ENCODE measurements around the gene PTPRD. TPM values are rescaled to one million over a fixed set of nuclear protein-coding genes. Genes with fewer than 3 reads are reported as not detected.
A peak's percentile ranks its signal among the peaks of the same experiment; 100 is the strongest.

PTPRD gene
- total RNA-seq, 2 experiments from 2014 or later = 0.03 TPM; not detected in 1

DNA sequence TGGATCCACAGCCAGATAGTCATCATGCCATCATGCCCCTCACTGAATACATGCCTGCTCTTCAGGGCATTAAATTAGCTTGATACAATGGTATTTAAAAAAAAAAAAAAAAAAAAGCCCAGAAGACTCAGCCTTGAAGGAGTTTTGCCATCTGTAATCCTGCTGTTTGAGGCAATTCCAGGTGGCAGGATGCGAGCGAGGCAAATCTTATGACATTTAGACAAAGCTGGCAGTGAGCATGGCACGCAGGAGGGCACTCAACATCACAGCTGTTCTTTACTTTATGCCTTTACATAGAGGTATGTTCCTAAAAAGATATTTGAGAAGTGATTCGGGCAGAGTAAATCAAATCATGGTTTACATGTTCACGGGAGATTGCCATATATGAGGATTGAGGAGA lies 2121.2 kb downstream of the PTPRD start:
- Histone ChIP-seq H3K36me3 (ENCODE audit: insufficient read depth, low read length) (no peaks in the 10 kb centered on the region), H3K9me2 (ENCODE audit: insufficient read depth, low read length) (no peaks in the 10 kb centered on the region), H3K4me1 (ENCODE audit: insufficient read depth, low read length, poor library complexity, severe bottlenecking) (no peaks in the 10 kb centered on the region), H3K4me2 (ENCODE audit: low read length) (no peak overlapping the region), H3K79me2 (ENCODE audit: insufficient read depth, low read depth, low read length) (no peaks in the 10 kb centered on the region), H3K27ac (ENCODE audit: low read depth, low read length, poor library complexity, severe bottlenecking) (no peak overlapping the region), H3K9me3 (ENCODE audit: low read length) (no peaks in the 10 kb centered on the region), H2AFZ (ENCODE audit: low read length) (no peak overlapping the region), H3K4me3 (ENCODE audit: low read depth, low read length, poor library complexity, severe bottlenecking) (no peak overlapping the region), H4K20me1 (ENCODE audit: insufficient read depth, low read length) (no peaks in the 10 kb centered on the region)
- ChIA-PET CTCF (ENCODE audit: unreplicated experiment) (no interaction called here), POLR2A (no interaction called here)
- no TSS peak for BruUV-seq (replicated peaks)
- intact Hi-C loops (cut with micrococcal nuclease; ENCODE audit: unreplicated experiment) = no loop called here
- DNase-seq (ENCODE audit: low spot score) = no peak
- TF ChIP-seq, protein P1, sequence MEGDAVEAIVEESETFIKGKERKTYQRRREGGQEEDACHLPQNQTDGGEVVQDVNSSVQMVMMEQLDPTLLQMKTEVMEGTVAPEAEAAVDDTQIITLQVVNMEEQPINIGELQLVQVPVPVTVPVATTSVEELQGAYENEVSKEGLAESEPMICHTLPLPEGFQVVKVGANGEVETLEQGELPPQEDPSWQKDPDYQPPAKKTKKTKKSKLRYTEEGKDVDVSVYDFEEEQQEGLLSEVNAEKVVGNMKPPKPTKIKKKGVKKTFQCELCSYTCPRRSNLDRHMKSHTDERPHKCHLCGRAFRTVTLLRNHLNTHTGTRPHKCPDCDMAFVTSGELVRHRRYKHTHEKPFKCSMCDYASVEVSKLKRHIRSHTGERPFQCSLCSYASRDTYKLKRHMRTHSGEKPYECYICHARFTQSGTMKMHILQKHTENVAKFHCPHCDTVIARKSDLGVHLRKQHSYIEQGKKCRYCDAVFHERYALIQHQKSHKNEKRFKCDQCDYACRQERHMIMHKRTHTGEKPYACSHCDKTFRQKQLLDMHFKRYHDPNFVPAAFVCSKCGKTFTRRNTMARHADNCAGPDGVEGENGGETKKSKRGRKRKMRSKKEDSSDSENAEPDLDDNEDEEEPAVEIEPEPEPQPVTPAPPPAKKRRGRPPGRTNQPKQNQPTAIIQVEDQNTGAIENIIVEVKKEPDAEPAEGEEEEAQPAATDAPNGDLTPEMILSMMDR (conservative IDR thresholded peaks at IDR 0.05; ENCODE audit: low read length) = no peak
- no peak for TF ChIP-seq EZH2phosphoT487 (IDR thresholded peaks at IDR 0.05; ENCODE audit: borderline replicate concordance, low read depth, low read length)

DNA sequence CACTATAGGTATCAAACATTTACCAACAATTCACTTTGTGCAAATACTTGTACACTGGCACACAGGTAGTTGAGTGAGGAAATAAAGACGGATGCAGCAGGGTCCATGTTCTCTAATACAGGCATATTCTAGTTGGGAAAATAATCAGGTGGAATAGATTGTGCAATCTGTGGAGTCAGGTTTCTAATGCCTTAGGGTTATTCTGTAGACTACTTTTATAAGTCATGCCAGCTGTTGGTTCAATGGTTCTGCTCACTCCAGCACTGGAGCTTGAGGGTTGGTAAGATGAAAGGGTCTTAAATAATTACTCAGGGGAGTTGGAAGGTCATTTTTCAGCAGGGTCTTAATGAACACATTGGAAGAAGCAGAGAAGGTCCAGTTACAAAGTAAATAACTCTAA lies 2123.0 kb downstream of the PTPRD start:
- no peaks in the 10 kb centered on the region for H3K9me3 ChIP-seq (ENCODE audit: low read length)
- no peaks in the 10 kb centered on the region for H3K4me1 ChIP-seq (ENCODE audit: insufficient read depth, low read length, poor library complexity, severe bottlenecking)
- H3K36me3 ChIP-seq (ENCODE audit: insufficient read depth, low read length) = no peaks in the 10 kb centered on the region
- H3K9me2 ChIP-seq (ENCODE audit: insufficient read depth, low read length) = no peaks in the 10 kb centered on the region
- H3K27ac ChIP-seq (ENCODE audit: low read depth, low read length, poor library complexity, severe bottlenecking) = no peak overlapping the region
- TF ChIP-seq, protein P1 (conservative IDR thresholded peaks at IDR 0.05; ENCODE audit: low read length) = no peak
- no peak for TF ChIP-seq EZH2phosphoT487 (IDR thresholded peaks at IDR 0.05; ENCODE audit: borderline replicate concordance, low read depth, low read length)
- POLR2A ChIA-PET = interaction anchor here (0.6 kb wide), 1 partner anchor 715 kb away, joined by 3 read pairs; no protein-coding TSS in a partner anchor
- H3K4me3 ChIP-seq (ENCODE audit: low read depth, low read length, poor library complexity, severe bottlenecking) = no peak overlapping the region
- no peak for DNase-seq (ENCODE audit: low spot score)
- intact Hi-C loops (cut with micrococcal nuclease; ENCODE audit: unreplicated experiment) = no loop called here
- CTCF ChIA-PET (ENCODE audit: unreplicated experiment) = no interaction called here
- no TSS peak for BruUV-seq (replicated peaks)
- no peak overlapping the region for H2AFZ ChIP-seq (ENCODE audit: low read length)
- H4K20me1 ChIP-seq (ENCODE audit: insufficient read depth, low read length) = no peaks in the 10 kb centered on the region
- H3K4me2 ChIP-seq (ENCODE audit: low read length) = no peak overlapping the region
- H3K79me2 ChIP-seq (ENCODE audit: insufficient read depth, low read depth, low read length) = no peaks in the 10 kb centered on the region

DNA sequence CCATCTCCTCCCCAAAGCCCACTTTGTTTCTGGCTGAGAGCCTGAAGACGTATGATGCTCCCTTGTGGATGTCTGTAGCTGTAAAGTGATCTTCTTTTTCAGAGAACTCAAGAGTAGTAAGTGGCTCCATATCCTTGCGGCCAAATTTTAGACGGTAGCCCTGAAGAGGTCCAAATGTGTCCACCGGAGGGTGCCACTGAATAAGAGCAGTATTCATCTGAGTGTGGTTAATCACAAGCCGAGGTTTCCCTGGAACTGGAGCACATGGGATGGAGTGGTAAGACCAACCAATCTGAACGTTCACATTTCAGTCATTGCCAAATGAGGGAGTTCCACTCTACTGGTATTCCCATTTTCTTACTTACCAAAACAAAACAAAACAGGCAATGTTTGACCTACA lies 2126.7 kb downstream of the PTPRD start:
- POLR2A ChIA-PET = no interaction called here
- Histone ChIP-seq H3K4me1 (ENCODE audit: insufficient read depth, low read length, poor library complexity, severe bottlenecking) (no peaks in the 10 kb centered on the region), H4K20me1 (ENCODE audit: insufficient read depth, low read length) (no peaks in the 10 kb centered on the region), H3K9me3 (ENCODE audit: low read length) (no peaks in the 10 kb centered on the region), H3K79me2 (ENCODE audit: insufficient read depth, low read depth, low read length) (no peaks in the 10 kb centered on the region), H3K36me3 (ENCODE audit: insufficient read depth, low read length) (no peaks in the 10 kb centered on the region), H3K4me2 (ENCODE audit: low read length) (no peak overlapping the region), H2AFZ (ENCODE audit: low read length) (no peak overlapping the region), H3K4me3 (ENCODE audit: low read depth, low read length, poor library complexity, severe bottlenecking) (no peak overlapping the region), H3K9me2 (ENCODE audit: insufficient read depth, low read length) (no peaks in the 10 kb centered on the region), H3K27ac (ENCODE audit: low read depth, low read length, poor library complexity, severe bottlenecking) (no peak overlapping the region)
- BruUV-seq (replicated peaks) = no TSS peak
- no peak for DNase-seq (ENCODE audit: low spot score)
- intact Hi-C loops (cut with micrococcal nuclease; ENCODE audit: unreplicated experiment) = no loop called here
- no peak for TF ChIP-seq EZH2phosphoT487 (IDR thresholded peaks at IDR 0.05; ENCODE audit: borderline replicate concordance, low read depth, low read length)
- TF ChIP-seq, protein P1 (conservative IDR thresholded peaks at IDR 0.05; ENCODE audit: low read length) = peak; percentile 43
- CTCF ChIA-PET (ENCODE audit: unreplicated experiment) = no interaction called here

Data from OCI-LY7 (cell line).